Measurements from ENCODE around the gene LNX1. TPM values are rescaled to one million over a fixed set of nuclear protein-coding genes. Genes with fewer than 3 reads are reported as not detected.

LNX1 gene
- total RNA-seq, 1 donor = 3.5 TPM

- TF ChIP-seq CTCF (IDR thresholded peaks at IDR 0.05; ENCODE audit: insufficient read depth, low read length) = no peak
- DNase-seq (ENCODE audit: low read depth) = no peak
Measured at GRCh38 chr4:53436251-53436650, 155.0 kb downstream of the LNX1 start.

GRCh38 chr4:53432528-53433424 lies 158.5 kb downstream of the LNX1 start:
- no peak for TF ChIP-seq CTCF (IDR thresholded peaks at IDR 0.05; ENCODE audit: insufficient read depth, low read length)
- H3K4me3 ChIP-seq (ENCODE audit: low read depth, low read length) = no peak overlapping the region
- DNase-seq (ENCODE audit: low read depth) = no peak

More at GRCh38 chr4:53436251-53436650, 155.0 kb downstream of the LNX1 start:
- no peak overlapping the region for H3K4me3 ChIP-seq (ENCODE audit: low read depth, low read length)

- DNase-seq (ENCODE audit: low read depth) = no peak
- no peak overlapping the region for H3K4me3 ChIP-seq (ENCODE audit: low read depth, low read length)
- TF ChIP-seq CTCF (IDR thresholded peaks at IDR 0.05; ENCODE audit: insufficient read depth, low read length) = no peak
Measured at GRCh38 chr4:53431052-53431451, 160.2 kb downstream of the LNX1 start.

- no peak overlapping the region for H3K4me3 ChIP-seq (ENCODE audit: low read depth, low read length)
- no peak for TF ChIP-seq CTCF (IDR thresholded peaks at IDR 0.05; ENCODE audit: insufficient read depth, low read length)
- no peak for DNase-seq (ENCODE audit: low read depth)
Measured at GRCh38 chr4:53427366-53427765, 163.9 kb downstream of the LNX1 start.

- DNase-seq (ENCODE audit: low read depth) = no peak
- TF ChIP-seq CTCF (IDR thresholded peaks at IDR 0.05; ENCODE audit: insufficient read depth, low read length) = no peak
- no peak overlapping the region for H3K4me3 ChIP-seq (ENCODE audit: low read depth, low read length)
Measured at GRCh38 chr4:53424280-53424679, 167.0 kb downstream of the LNX1 start.

- TF ChIP-seq CTCF (IDR thresholded peaks at IDR 0.05; ENCODE audit: insufficient read depth, low read length) = no peak
- DNase-seq (ENCODE audit: low read depth) = no peak
- no peak overlapping the region for H3K4me3 ChIP-seq (ENCODE audit: low read depth, low read length)
Measured at GRCh38 chr4:53422367-53422766, 168.9 kb downstream of the LNX1 start.

Data from fibroblast of the aortic adventitia (primary cell).